Smooth muscle cell (in vitro differentiated cells): ENCODE measurements around the gene ITM2A. TPM values are rescaled to one million over a fixed set of nuclear protein-coding genes. Genes with fewer than 3 reads are reported as not detected.
A peak's percentile ranks its signal among the peaks of the same experiment; 100 is the strongest.

Experiments
- DNase-seq: peaks from one replicate; lab custom pipeline; 2025; ENCODE audit not compliant: unreplicated experiment; lab: John Stamatoyannopoulos, UW
- H2AFZ ChIP-seq: fragments of 200-600 bp; sonication (generic); 2 replicates; pipeline ENCODE4 v1.6.0; 2016; ENCODE audit warnings: antibody characterized with exemption, low read depth, mild to moderate bottlenecking
- H3F3A ChIP-seq: fragments of 200-600 bp; sonication (generic); 2 replicates; pipeline ENCODE4 v1.6.0; 2017; ENCODE audit warnings: antibody characterized with exemption, low read depth
- H3K27ac ChIP-seq: fragments of 200-600 bp; sonication (generic); 2 replicates; pipeline ENCODE4 v1.5.1; 2016; ENCODE audit warnings: low read depth, mild to moderate bottlenecking
- H3K27me3 ChIP-seq: fragments of 200-600 bp; sonication (generic); 2 replicates; pipeline ENCODE4 v1.6.1; 2016; ENCODE audit warnings: low read depth, mild to moderate bottlenecking
- H3K36me3 ChIP-seq: fragments of 200-600 bp; sonication (generic); 2 replicates; pipeline ENCODE4 v1.5.1; 2016; ENCODE audit warnings: low read depth
- H3K4me1 ChIP-seq: fragments of 200-600 bp; sonication (generic); 2 replicates; pipeline ENCODE4 v1.5.1; 2016; ENCODE audit warnings: low read depth
- H3K4me2 ChIP-seq: fragments of 200-600 bp; sonication (generic); 2 replicates; pipeline ENCODE4 v1.6.0; 2016; ENCODE audit warnings: mild to moderate bottlenecking
- H3K4me3 ChIP-seq: fragments of 200-600 bp; sonication (generic); 2 replicates; pipeline ENCODE4 v1.5.1; 2016; ENCODE audit warnings: mild to moderate bottlenecking
- H3K79me2 ChIP-seq: fragments of 200-600 bp; sonication (generic); 2 replicates; pipeline ENCODE4 v1.6.0; 2016; ENCODE audit warnings: low read depth, mild to moderate bottlenecking
- H3K9ac ChIP-seq: fragments of 200-600 bp; sonication (generic); 2 replicates; pipeline ENCODE4 v1.6.0; 2016; ENCODE audit warnings: low read depth
- H3K9me3 ChIP-seq: fragments of 200-600 bp; sonication (generic); replicated peaks from 2 replicates; pipeline ENCODE4 v1.5.1; 2016; ENCODE audit warnings: low read depth
- H4K20me1 ChIP-seq: fragments of 200-600 bp; sonication (generic); 2 replicates; pipeline ENCODE4 v1.6.0; 2016; ENCODE audit warnings: low read depth
- WGBS: methylation state at CpG from one replicate; pipeline ENCODE4 v1.1.7; 2016; ENCODE audit warnings: low lambda C conversion rate; 5-methylcytosine and 5-hydroxymethylcytosine counted together
- polyA plus RNA-seq: library from polyadenylated mRNA; unstranded; fragments of >200 nt; fragmentation: Nextera tagmentation; extraction: Ambion mirVana; gene quantifications from 2 replicates; pipeline ENCODE4 v1.2.1, GENCODE V29; 2016
- total RNA-seq: library from RNA; depleted of rRNA; stranded (reverse); fragments of >200 nt; gene quantifications from 2 replicates; pipeline ENCODE4 v1.2.3, GENCODE V29; 2014
- TF ChIP-seq, protein P1 (sequence below): fragments of 200-600 bp; sonication (generic); IDR thresholded peaks from 2 replicates; pipeline ENCODE4 v1.5.1; 2017; ENCODE audit warnings: borderline replicate concordance, mild to moderate bottlenecking, antibody characterized with exemption; ENCODE audit not compliant: insufficient read depth, poor library complexity, severe bottlenecking

ITM2A gene
- total RNA-seq (1.5 and 7.0 TPM in 2 replicates), polyA plus RNA-seq (1.0 and 1.9 TPM in 2 replicates)

DNA sequence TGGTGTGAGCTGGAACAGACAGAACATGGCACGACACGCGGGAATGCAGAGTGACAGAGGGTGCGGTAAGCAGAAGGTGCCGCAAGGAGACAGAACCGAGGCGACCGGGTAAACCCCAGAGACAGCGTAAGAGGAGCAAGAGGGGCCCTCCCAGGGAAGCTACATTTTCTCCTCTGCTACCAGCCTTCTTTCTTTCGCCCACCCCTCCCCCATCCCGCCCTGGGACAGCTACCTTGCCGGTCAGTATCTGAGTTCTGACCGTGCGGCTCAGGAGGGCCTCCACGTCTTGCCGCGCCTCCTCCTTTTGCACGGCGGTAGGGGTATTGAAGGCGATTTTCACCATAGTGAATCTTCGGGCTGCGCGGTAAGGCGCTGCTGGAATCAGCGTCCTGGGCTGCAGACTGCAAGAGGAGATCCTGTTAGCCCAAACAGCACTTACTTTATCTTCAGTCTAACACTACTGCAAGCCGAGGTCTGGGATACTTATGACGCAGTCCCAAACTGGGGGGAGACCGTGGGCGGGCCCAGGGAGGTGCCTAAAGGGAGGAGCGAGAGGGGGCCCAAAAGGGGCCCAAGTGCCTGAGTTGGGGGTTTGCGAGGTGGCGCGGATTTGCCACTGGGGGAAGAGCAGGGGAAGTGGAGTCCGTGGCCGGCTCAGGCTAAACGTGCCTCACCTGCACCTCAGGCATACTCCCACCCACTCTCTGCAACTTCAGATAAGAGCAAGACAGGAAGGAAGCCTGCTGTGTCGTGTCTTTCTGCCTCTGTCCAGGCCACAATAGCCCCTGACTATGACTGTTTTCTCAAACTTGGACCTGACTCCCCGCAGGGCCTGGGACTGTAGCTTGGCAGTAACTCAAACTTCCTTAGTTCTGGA, at the start of gene ITM2A:
TSS of gene ITM2A (minus strand) at position 462 of the 877 bp plus-strand sequence. CDS start at position 343, 119 bp downstream.
- Histone ChIP-seq H4K20me1 (no peaks in the 10 kb centered on the region), H3K4me3 (peak within 1 kb of the TSS; percentile 52), H3F3A (no peaks in the 10 kb centered on the region), H2AFZ (peak within 1 kb of the TSS; percentile 63), H3K36me3 (no peaks in the 10 kb centered on the region), H3K27ac (no peak within 1 kb of the TSS), H3K4me2 (peak within 1 kb of the TSS; percentile 84), H3K79me2 (no peaks in the 10 kb centered on the region), H3K4me1 (no peaks in the 10 kb centered on the region), H3K27me3 (no peaks in the 10 kb centered on the region), H3K9me3 (no peaks in the 10 kb centered on the region), H3K9ac (no peak within 1 kb of the TSS)
- WGBS, result 52% methylated on average over 31 of the region's 38 CpGs
- TF ChIP-seq, protein P1, sequence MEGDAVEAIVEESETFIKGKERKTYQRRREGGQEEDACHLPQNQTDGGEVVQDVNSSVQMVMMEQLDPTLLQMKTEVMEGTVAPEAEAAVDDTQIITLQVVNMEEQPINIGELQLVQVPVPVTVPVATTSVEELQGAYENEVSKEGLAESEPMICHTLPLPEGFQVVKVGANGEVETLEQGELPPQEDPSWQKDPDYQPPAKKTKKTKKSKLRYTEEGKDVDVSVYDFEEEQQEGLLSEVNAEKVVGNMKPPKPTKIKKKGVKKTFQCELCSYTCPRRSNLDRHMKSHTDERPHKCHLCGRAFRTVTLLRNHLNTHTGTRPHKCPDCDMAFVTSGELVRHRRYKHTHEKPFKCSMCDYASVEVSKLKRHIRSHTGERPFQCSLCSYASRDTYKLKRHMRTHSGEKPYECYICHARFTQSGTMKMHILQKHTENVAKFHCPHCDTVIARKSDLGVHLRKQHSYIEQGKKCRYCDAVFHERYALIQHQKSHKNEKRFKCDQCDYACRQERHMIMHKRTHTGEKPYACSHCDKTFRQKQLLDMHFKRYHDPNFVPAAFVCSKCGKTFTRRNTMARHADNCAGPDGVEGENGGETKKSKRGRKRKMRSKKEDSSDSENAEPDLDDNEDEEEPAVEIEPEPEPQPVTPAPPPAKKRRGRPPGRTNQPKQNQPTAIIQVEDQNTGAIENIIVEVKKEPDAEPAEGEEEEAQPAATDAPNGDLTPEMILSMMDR, result no peak
- no peak for DNase-seq

DNA sequence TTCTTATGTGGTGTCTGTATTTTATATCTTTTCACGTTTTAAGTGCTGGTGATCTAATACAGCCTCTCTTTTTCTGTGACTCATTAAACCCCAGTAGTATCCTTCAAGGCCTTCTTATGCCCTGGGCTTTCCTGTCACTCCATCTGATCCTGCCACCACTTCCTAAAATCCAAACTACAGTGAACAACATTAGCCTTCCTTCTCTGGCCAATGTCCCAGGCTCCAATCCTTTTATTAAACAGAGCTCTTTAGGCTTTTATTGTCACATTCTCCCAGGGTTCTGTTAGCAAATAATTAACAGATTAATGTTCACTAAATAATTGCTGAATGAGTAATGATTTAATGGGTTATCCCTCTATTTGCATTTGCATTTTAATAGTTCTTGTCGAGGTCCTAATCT, 47.9 kb upstream of the ITM2A start:
- no peak for DNase-seq
- Histone ChIP-seq H3K4me3 (no peak overlapping the region), H3K4me1 (no peaks in the 10 kb centered on the region), H3F3A (no peaks in the 10 kb centered on the region), H3K79me2 (no peaks in the 10 kb centered on the region), H3K27ac (no peak overlapping the region), H2AFZ (no peak overlapping the region), H3K9ac (no peak overlapping the region), H3K9me3 (no peaks in the 10 kb centered on the region), H3K27me3 (no peaks in the 10 kb centered on the region), H3K36me3 (no peaks in the 10 kb centered on the region), H4K20me1 (no peaks in the 10 kb centered on the region), H3K4me2 (no peak overlapping the region)
- WGBS, result 39% methylated on average over 2 of the region's 2 CpGs
- TF ChIP-seq, protein P1, result no peak

DNA sequence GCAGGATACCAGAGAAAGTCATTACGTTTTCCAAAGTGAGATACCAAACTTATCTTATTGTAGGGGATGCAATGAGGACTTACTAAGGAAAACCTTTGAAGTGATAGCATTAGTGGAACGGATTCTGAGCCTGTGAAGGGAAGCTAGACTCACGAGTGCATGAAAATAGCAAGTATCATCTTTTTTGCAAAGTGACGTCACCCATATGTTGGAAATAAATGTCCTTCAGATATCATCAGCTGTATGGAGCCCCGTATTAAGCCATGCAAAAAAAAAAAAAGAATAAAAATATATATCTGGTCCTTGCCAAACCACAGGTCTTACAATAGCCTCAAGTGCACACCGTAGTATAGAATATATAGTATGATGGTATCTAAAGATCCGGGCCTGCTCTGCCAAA, 46.8 kb upstream of the ITM2A start:
- no peak overlapping the region for H2AFZ ChIP-seq
- no peaks in the 10 kb centered on the region for H3K9me3 ChIP-seq
- no peaks in the 10 kb centered on the region for H3F3A ChIP-seq
- no peak overlapping the region for H3K4me2 ChIP-seq
- no peaks in the 10 kb centered on the region for H3K4me1 ChIP-seq
- H3K36me3 ChIP-seq, result no peaks in the 10 kb centered on the region
- no peak overlapping the region for H3K27ac ChIP-seq
- WGBS, result 68% methylated on average over 7 of the region's 7 CpGs
- TF ChIP-seq, protein P1, result no peak
- no peaks in the 10 kb centered on the region for H4K20me1 ChIP-seq
- H3K4me3 ChIP-seq, result no peak overlapping the region
- H3K79me2 ChIP-seq, result no peaks in the 10 kb centered on the region
- DNase-seq, result no peak
- H3K27me3 ChIP-seq, result no peaks in the 10 kb centered on the region
- H3K9ac ChIP-seq, result no peak overlapping the region

DNA sequence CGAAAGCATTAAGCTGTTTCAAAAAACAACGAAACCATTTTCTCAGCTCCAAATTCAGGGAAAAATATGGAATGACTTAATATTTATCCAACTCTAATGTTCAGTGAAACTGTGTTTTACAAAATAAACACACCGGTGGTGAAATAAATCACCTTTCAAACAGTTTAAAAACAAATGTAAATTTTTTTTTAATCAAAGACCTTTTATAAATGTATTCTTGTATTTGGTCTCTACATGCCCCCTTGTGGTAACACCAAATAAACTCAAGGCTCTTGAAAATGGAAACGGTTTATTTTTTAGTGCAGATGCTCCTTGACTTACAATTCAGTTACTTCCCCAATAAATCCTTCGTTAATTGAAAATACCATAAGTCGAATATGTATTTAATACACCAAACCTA, 45.8 kb upstream of the ITM2A start:
- H3K9me3 ChIP-seq, result no peaks in the 10 kb centered on the region
- no peak overlapping the region for H3K27ac ChIP-seq
- TF ChIP-seq, protein P1, result peak; percentile 39
- DNase-seq, result no peak
- no peaks in the 10 kb centered on the region for H3K79me2 ChIP-seq
- no peak overlapping the region for H3K9ac ChIP-seq
- H3K27me3 ChIP-seq, result no peaks in the 10 kb centered on the region
- no peak overlapping the region for H3K4me2 ChIP-seq
- H3K36me3 ChIP-seq, result no peaks in the 10 kb centered on the region
- H3K4me1 ChIP-seq, result no peaks in the 10 kb centered on the region
- no peaks in the 10 kb centered on the region for H4K20me1 ChIP-seq
- H3F3A ChIP-seq, result no peaks in the 10 kb centered on the region
- H2AFZ ChIP-seq, result no peak overlapping the region
- no peak overlapping the region for H3K4me3 ChIP-seq
- WGBS, result 51% methylated on average over 6 of the region's 6 CpGs
